GM23248 (cell line): ENCODE data around the gene AARS2.

Experiments
- EZH2 ChIP-seq: fragments of 200-600 bp; sonication (generic); IDR thresholded peaks from 2 replicates; pipeline ENCODE4 v1.6.1; 2018; ENCODE audit warnings: antibody characterized with exemption, mild to moderate bottlenecking; ENCODE audit not compliant: insufficient read depth, poor library complexity, severe bottlenecking
- EZH2phosphoT487 ChIP-seq: fragments of 200-600 bp; sonication (generic); IDR thresholded peaks from 2 replicates; pipeline ENCODE4 v1.6.1; 2018; ENCODE audit warnings: antibody characterized with exemption, moderate library complexity, mild to moderate bottlenecking, low read depth; ENCODE audit not compliant: insufficient read depth

DNA sequence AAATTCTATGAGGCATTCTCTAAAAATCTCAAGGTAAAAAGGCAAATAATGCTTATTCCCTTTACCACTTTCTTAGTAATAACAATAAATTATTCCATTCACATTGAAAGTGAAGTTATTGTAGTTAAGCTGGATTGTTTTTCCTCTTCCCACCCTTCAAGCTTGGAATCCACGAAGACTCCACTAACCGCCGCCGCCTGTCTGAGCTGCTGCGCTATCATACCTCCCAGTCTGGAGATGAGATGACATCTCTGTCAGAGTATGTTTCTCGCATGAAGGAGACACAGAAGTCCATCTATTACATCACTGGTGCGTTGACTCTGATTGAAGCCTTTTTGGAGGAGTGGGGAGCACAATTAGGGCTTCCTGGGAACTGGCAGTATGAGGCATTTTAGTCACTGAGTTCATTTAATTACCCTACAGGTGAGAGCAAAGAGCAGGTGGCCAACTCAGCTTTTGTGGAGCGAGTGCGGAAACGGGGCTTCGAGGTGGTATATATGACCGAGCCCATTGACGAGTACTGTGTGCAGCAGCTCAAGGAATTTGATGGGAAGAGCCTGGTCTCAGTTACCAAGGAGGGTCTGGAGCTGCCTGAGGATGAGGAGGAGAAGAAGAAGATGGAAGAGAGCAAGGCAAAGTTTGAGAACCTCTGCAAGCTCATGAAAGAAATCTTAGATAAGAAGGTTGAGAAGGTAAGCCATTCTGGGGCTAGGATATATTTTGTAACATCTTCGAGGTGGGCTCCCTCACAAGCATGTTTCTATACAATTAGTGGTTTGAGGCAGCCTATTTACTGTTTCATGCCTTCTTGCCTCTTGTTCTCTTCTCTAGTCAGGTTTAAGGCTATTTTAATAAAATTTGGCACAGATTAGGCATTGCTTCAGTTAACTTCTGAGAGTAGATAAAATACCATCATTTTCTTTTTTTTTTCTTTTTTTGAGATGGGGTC is 61.3 kb downstream of the AARS2 start:
- no peak for TF ChIP-seq EZH2
- TF ChIP-seq EZH2phosphoT487, result no peak
